Measurements from ENCODE around the gene SP100.
"Not testable (repeated sequence)": the region's sequence is repeated elsewhere in the genome, so short reads cannot be mapped to it uniquely, and the experiment has no call there.

SP100 gene

DNA sequence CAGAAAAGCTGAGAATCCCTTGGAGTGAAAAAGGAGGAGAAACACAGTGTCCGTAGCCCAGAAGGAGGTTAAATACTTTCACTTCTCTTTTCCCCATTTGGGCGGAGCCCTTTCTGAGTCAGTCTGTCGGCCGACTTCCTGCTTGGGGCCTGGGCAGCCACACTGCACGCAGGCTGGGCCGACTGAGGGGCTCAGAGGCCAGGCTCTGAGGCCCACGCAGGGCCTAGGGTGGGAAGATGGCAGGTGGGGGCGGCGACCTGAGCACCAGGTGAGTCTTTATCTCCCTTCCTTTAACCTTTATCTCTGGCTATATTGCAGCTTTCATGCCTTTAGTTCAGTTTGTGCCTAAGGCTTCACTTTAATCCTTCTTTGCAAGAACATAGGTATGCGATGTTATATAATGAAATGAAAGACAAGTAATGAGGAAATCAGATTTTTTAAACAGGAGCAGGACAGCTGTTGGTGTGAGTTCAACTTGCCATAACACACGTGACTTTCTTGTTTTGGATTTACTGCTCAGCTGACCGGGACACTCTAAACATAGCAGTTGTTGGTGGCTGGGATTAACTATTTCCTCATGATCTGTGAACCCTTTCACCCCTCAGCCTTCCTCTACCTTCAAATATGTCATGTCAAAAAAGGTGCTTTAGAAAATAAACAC is at the start of gene SP100:
Gene SP100 (plus strand): TSS at position 141 of the 661 bp plus-strand sequence. CDS start 96 bp downstream, at position 237.
- no peaks in the 10 kb centered on the region for H3K36me3 ChIP-seq (replicated peaks)
- 0 out of 2 replicates have a peak, but pooled peaks cover 3% of the 10 kb centered on the region for H3K27me3 ChIP-seq (ENCODE audit: low read depth)
- H3K4me1 ChIP-seq: peaks cover 2% of the 10 kb centered on the region; the same call in 1 of the 2 replicates
- in situ Hi-C loops (cut with MboI; ENCODE audit: low sequenced_read_pairs): no loop called here
- H3K4me3 ChIP-seq: no peak within 1 kb of the TSS
- DNase-seq (ENCODE audit: low spot score in 2 of 2): no peak
- no peaks in the 10 kb centered on the region for H3K9me3 ChIP-seq

DNA sequence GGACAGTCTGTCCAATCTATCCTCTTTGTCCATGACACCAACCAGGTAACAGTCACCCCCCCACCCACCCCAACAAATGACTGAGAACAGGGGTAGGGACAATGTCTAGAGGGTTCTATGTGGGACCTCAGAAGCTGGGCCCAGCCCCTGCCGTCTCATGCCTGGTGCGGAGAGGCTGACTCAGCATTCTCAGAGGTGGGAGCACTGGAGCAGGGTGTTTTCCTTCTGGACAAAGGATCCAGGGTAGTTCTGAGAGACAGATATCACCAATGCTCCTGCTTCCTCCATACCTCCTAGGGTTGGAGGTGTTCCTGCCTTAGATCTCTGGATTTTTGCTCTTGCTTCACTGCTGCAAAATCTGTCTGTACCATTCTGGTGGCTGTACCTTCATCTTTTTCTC is 33.9 kb upstream of the SP100 start:
- DNase-seq (ENCODE audit: low spot score in 2 of 2): no peak
- no peak overlapping the region for H3K4me3 ChIP-seq
- no peaks in the 10 kb centered on the region for H3K27me3 ChIP-seq (ENCODE audit: low read depth)
- in situ Hi-C loops (cut with MboI; ENCODE audit: low sequenced_read_pairs): no loop called here
- no peaks in the 10 kb centered on the region for H3K9me3 ChIP-seq
- H3K36me3 ChIP-seq (replicated peaks): no peaks in the 10 kb centered on the region
- no peaks in the 10 kb centered on the region for H3K4me1 ChIP-seq

DNA sequence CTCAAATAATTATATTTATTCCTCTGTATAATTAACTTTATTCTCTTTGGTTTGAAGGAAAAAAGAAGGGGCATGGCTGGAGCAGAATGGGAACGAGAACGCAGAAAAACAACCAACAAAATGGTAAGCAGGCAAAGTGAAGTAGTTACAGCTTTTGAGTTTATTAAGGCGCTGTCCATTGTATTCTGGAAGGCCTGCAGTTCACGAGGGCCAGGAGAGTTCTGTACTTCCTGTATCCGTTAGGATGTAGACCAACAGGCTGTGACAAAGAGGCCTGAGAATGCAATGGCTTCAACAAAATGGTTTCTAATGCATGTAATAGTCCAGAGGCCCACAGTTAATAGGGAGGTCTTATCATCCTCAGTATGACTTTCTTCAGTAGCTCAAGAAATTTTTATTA is 32.5 kb upstream of the SP100 start:
- Histone ChIP-seq H3K27me3 (ENCODE audit: low read depth) (no peaks in the 10 kb centered on the region), H3K4me3 (no peak overlapping the region), H3K9me3 (no peaks in the 10 kb centered on the region), H3K4me1 (no peaks in the 10 kb centered on the region), H3K36me3 (replicated peaks) (no peaks in the 10 kb centered on the region)
- no peak for DNase-seq (ENCODE audit: low spot score in 2 of 2)
- in situ Hi-C loops (cut with MboI; ENCODE audit: low sequenced_read_pairs): no loop called here

GRCh38 chr2:230384986-230385385 is 31.0 kb upstream of the SP100 start:
- in situ Hi-C loops (cut with MboI; ENCODE audit: low sequenced_read_pairs): no loop called here
- H3K4me3 ChIP-seq: no peak overlapping the region
- no peaks in the 10 kb centered on the region for H3K36me3 ChIP-seq (replicated peaks)
- no peaks in the 10 kb centered on the region for H3K4me1 ChIP-seq
- H3K27me3 ChIP-seq (ENCODE audit: low read depth): no peaks in the 10 kb centered on the region
- H3K9me3 ChIP-seq: no peaks in the 10 kb centered on the region
- DNase-seq (ENCODE audit: low spot score in 2 of 2): no peak

- H3K27me3 ChIP-seq (ENCODE audit: low read depth): no peaks in the 10 kb centered on the region
Measured at GRCh38 chr2:230394301-230394700, 21.7 kb upstream of the SP100 start.

DNA sequence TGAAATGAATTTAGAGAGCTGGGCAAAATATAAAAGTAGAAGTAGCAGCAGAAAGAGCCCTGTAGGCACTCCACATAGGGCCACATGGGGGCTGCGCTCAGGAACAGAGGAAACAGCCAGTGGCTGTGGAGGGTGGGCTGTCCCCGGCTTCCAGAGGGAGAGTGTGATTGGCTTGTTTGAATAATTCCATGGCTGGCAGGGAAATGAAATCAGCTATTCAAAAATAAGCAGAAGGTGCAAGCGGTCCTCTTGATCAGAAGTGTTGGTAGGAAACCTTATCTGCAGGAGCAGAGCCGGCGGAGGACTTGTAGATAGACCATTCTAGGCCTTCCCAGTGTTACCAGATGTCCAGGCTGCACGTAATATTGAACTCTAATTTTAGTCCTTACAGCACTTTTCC is 17.3 kb upstream of the SP100 start:
- in situ Hi-C loops (cut with MboI; ENCODE audit: low sequenced_read_pairs); H3K36me3 ChIP-seq (replicated peaks); H3K27me3 ChIP-seq (ENCODE audit: low read depth); DNase-seq (ENCODE audit: low spot score in 2 of 2); H3K4me1 ChIP-seq; H3K4me3 ChIP-seq; H3K9me3 ChIP-seq: not testable (repeated sequence)

More at GRCh38 chr2:230394301-230394700, 21.7 kb upstream of the SP100 start:
- in situ Hi-C loops (cut with MboI; ENCODE audit: low sequenced_read_pairs): no loop called here
- Histone ChIP-seq H3K9me3 (no peaks in the 10 kb centered on the region), H3K4me3 (no peak overlapping the region), H3K36me3 (replicated peaks) (no peaks in the 10 kb centered on the region), H3K4me1 (no peaks in the 10 kb centered on the region)
- DNase-seq (ENCODE audit: low spot score in 2 of 2): no peak

DNA sequence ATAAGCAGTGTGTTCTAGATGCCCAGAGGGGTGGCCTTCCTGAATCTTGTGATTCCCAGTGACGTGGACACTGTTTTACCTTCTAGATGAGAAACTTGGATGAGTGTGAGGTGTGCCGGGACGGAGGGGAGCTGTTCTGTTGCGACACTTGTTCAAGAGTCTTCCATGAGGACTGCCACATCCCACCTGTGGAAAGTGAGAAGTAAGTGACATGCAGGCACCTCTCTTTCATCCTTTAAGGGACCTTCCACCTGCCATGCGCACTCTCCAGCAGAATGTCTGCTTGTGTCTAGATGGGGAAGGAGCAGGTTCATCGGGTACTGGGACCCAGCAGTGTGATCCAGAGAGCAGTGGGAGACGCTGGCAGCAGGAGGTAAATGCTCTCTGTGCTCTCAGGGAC is 16.0 kb upstream of the SP100 start:
- H3K9me3 ChIP-seq: no peaks in the 10 kb centered on the region
- in situ Hi-C loops (cut with MboI; ENCODE audit: low sequenced_read_pairs): no loop called here
- H3K27me3 ChIP-seq (ENCODE audit: low read depth): no peaks in the 10 kb centered on the region
- no peaks in the 10 kb centered on the region for H3K4me1 ChIP-seq
- H3K36me3 ChIP-seq (replicated peaks): no peaks in the 10 kb centered on the region
- no peak overlapping the region for H3K4me3 ChIP-seq
- DNase-seq (ENCODE audit: low spot score in 2 of 2): no peak

DNA sequence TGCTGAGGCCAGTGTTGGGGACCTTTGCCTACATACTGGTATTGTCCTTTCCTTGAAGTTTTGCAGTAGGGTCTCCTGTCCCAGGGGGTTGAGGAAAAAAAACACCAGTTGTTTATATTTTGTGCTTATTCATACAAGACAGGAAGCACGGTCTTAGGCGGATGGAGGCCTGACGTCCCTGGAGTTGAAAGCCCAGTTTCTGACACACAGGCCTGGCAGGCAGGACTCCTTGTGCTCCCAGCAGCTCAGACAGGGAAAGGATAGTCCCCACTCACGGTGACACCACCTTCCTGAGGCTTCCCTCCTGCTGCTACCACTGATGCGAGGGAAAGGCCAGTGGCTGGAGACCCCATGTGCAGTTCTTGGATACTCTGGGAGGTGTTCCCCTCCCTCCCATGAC is 15.5 kb upstream of the SP100 start:
- Histone ChIP-seq H3K9me3 (no peaks in the 10 kb centered on the region), H3K27me3 (ENCODE audit: low read depth) (no peaks in the 10 kb centered on the region), H3K4me3 (no peak overlapping the region), H3K4me1 (no peaks in the 10 kb centered on the region), H3K36me3 (replicated peaks) (no peaks in the 10 kb centered on the region)
- DNase-seq (ENCODE audit: low spot score in 2 of 2): no peak
- in situ Hi-C loops (cut with MboI; ENCODE audit: low sequenced_read_pairs): no loop called here

DNA sequence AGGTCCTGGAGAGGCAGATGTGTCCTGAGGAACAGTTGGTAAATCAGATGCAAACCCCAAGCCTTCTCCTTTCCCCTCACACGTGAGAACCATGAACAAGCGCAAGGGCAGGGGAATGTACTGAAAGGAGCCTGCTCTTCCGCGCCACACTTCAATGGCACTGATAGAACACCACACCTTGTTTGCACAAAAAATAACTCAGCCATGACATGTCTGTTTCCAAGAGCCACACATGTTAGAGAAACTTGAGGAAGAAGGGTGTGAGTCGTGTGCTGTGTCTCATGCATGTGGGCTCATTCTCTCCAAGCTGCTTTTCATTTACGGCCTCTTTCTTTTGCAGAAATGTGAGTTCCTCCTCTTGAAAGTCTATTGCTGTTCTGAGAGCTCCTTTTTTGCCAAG is 15.0 kb upstream of the SP100 start:
- in situ Hi-C loops (cut with MboI; ENCODE audit: low sequenced_read_pairs): not testable (repeated sequence)

GRCh38 chr2:230403746-230404145 is 12.3 kb upstream of the SP100 start:
- no peaks in the 10 kb centered on the region for H3K4me1 ChIP-seq
- DNase-seq (ENCODE audit: low spot score in 2 of 2): no peak
- in situ Hi-C loops (cut with MboI; ENCODE audit: low sequenced_read_pairs): no loop called here
- H3K27me3 ChIP-seq (ENCODE audit: low read depth): no peaks in the 10 kb centered on the region
- H3K4me3 ChIP-seq: no peak overlapping the region
- H3K9me3 ChIP-seq: no peaks in the 10 kb centered on the region
- H3K36me3 ChIP-seq (replicated peaks): no peaks in the 10 kb centered on the region

More for the DNA sequence above, 15.0 kb upstream of the SP100 start:
- H3K27me3 ChIP-seq (ENCODE audit: low read depth); H3K36me3 ChIP-seq (replicated peaks); H3K4me3 ChIP-seq; H3K4me1 ChIP-seq; DNase-seq (ENCODE audit: low spot score in 2 of 2); H3K9me3 ChIP-seq: not testable (repeated sequence)

DNA sequence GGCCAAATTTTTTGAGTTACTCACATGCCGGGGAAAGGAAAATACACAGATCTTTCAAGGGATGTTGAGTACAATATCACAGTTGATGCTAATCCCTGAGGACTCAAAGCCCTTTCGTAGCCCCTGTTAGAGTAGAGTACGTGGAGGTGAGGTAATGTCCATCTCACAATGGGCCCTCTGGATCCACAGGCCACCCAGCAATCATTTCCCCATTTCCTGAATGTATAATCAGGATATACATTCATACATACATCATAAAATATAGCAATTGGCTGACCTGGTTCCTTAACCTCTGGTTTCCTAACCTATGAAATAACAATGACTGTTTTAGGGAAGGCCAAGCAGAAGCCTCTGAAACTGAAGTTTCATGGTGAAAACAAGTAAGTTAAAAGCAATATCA is 10.2 kb upstream of the SP100 start:
- Histone ChIP-seq H3K4me1 (no peaks in the 10 kb centered on the region), H3K36me3 (replicated peaks) (no peaks in the 10 kb centered on the region), H3K4me3 (no peak overlapping the region), H3K9me3 (no peaks in the 10 kb centered on the region), H3K27me3 (ENCODE audit: low read depth) (no peaks in the 10 kb centered on the region)
- no peak for DNase-seq (ENCODE audit: low spot score in 2 of 2)
- in situ Hi-C loops (cut with MboI; ENCODE audit: low sequenced_read_pairs): no loop called here

DNA sequence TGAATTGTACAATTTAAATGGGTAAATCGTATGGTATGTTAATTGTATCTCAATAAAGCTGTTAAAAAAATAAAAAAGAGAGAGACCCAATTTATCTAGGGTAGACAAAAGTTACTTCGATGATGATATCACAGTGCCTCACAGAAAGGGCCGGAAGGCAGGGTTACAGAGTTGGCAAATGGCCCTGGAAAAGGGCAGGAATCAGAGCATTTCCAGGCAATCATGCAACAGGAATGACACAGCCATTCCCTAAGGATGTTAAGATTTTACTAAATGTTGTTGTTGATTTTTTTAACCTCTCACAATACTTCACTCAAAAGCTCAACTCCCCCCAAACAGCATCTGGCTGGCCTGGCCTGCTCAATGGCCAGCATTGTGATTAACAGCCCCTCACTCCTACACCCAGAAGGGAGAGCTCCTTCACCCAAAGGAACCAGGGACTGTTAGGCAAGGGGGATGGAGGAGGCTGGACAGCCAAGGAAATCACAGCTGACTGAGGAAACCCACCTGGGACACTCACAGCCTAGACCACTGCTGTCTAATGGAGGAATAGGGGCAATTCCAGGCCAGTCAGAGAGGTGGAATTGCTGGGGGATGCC is 7.7 kb upstream of the SP100 start:
- Histone ChIP-seq H3K4me1 (peaks cover 2% of the 10 kb centered on the region; the same call in 1 of the 2 replicates), H3K4me3 (no peak overlapping the region), H3K9me3 (no peaks in the 10 kb centered on the region), H3K27me3 (ENCODE audit: low read depth) (no peaks in the 10 kb centered on the region), H3K36me3 (replicated peaks) (no peaks in the 10 kb centered on the region)
- in situ Hi-C loops (cut with MboI; ENCODE audit: low sequenced_read_pairs): no loop called here
- no peak for DNase-seq (ENCODE audit: low spot score in 2 of 2)

- H3K9me3 ChIP-seq; H3K4me1 ChIP-seq; in situ Hi-C loops (cut with MboI; ENCODE audit: low sequenced_read_pairs); H3K27me3 ChIP-seq (ENCODE audit: low read depth); H3K4me3 ChIP-seq; H3K36me3 ChIP-seq (replicated peaks); DNase-seq (ENCODE audit: low spot score in 2 of 2): not testable (repeated sequence)
Measured at GRCh38 chr2:230409316-230409715, 6.7 kb upstream of the SP100 start.

- in situ Hi-C loops (cut with MboI; ENCODE audit: low sequenced_read_pairs): no loop called here
- Histone ChIP-seq H3K27me3 (ENCODE audit: low read depth) (no peaks in the 10 kb centered on the region), H3K4me3 (no peak overlapping the region), H3K9me3 (no peaks in the 10 kb centered on the region), H3K36me3 (replicated peaks) (no peaks in the 10 kb centered on the region), H3K4me1 (peaks cover 2% of the 10 kb centered on the region; the same call in 1 of the 2 replicates)
- no peak for DNase-seq (ENCODE audit: low spot score in 2 of 2)
Measured at GRCh38 chr2:230410263-230410662, 5.7 kb upstream of the SP100 start.
